NT2/D1 (cell line): ENCODE measurements around the gene GPR161.

Experiments used
- DNase-seq: peaks from one replicate; pipeline ENCODE4 v3.0.0-alpha.2; 2011; ENCODE audit warnings: low read depth, low spot score
- H3K27me3 ChIP-seq: 2 replicates; pipeline ENCODE4 v1.6.0; 2011; ENCODE audit warnings: mild to moderate bottlenecking; ENCODE audit not compliant: insufficient read length, insufficient read depth
- H3K36me3 ChIP-seq: 2 replicates; pipeline ENCODE4 v1.6.1; 2011; ENCODE audit warnings: mild to moderate bottlenecking, low read length, mixed read lengths; ENCODE audit not compliant: insufficient read depth, insufficient read length
- H3K4me1 ChIP-seq: 2 replicates; pipeline ENCODE4 v1.5.1; 2011; ENCODE audit not compliant: insufficient read depth, insufficient read length
- H3K4me3 ChIP-seq: 2 replicates; pipeline ENCODE4 v1.5.1; 2011; ENCODE audit warnings: low read depth; ENCODE audit not compliant: insufficient read length
- H3K9ac ChIP-seq: 2 replicates; pipeline ENCODE4 v1.6.0; 2011; ENCODE audit warnings: low read depth; ENCODE audit not compliant: insufficient read length
- H3K9me3 ChIP-seq: 2 replicates; pipeline ENCODE4 v1.5.1; 2011; ENCODE audit warnings: mild to moderate bottlenecking, low read length; ENCODE audit not compliant: insufficient read depth
- SUZ12 ChIP-seq: IDR thresholded peaks from 2 replicates; pipeline ENCODE4 v1.6.1; 2011; ENCODE audit not compliant: insufficient read length, insufficient read depth; ENCODE audit errors: extremely low read depth
- YY1 ChIP-seq: IDR thresholded peaks from 2 replicates; pipeline ENCODE4 v1.6.1; 2011; ENCODE audit not compliant: insufficient read length, insufficient read depth
- ZNF274 ChIP-seq: IDR thresholded peaks from 2 replicates; pipeline ENCODE4 v1.6.1; 2011; ENCODE audit warnings: mild to moderate bottlenecking, low read depth, low read length

Gene GPR161

GRCh38 chr1:168083456-168084325, 53.0 kb downstream of the GPR161 start:
- DNase-seq = no peak

GRCh38 chr1:168082008-168082876, 54.5 kb downstream of the GPR161 start:
- Histone ChIP-seq H3K4me3 (no peak overlapping the region), H3K9me3 (no peaks in the 10 kb centered on the region), H3K36me3 (peaks cover 38% of the 10 kb centered on the region), H3K4me1 (peaks cover 5% of the 10 kb centered on the region), H3K9ac (no peak overlapping the region), H3K27me3 (no peaks in the 10 kb centered on the region)
- TF ChIP-seq SUZ12 (no peak), ZNF274 (no peak), YY1 (no peak)
- peak; percentile 73 for DNase-seq

More at GRCh38 chr1:168083456-168084325, 53.0 kb downstream of the GPR161 start:
- H3K36me3 ChIP-seq = peaks cover 41% of the 10 kb centered on the region
- no peak overlapping the region for H3K9ac ChIP-seq
- H3K9me3 ChIP-seq = no peaks in the 10 kb centered on the region
- H3K27me3 ChIP-seq = no peaks in the 10 kb centered on the region
- peaks cover 5% of the 10 kb centered on the region for H3K4me1 ChIP-seq
- no peak for TF ChIP-seq SUZ12
- no peak for TF ChIP-seq YY1
- TF ChIP-seq ZNF274 = no peak
- no peak overlapping the region for H3K4me3 ChIP-seq

GRCh38 chr1:168081373-168082007, 55.2 kb downstream of the GPR161 start:
- DNase-seq = no peak
- peaks cover 37% of the 10 kb centered on the region for H3K36me3 ChIP-seq
- no peaks in the 10 kb centered on the region for H3K9me3 ChIP-seq
- H3K4me3 ChIP-seq = no peak overlapping the region
- H3K4me1 ChIP-seq = peaks cover 5% of the 10 kb centered on the region
- H3K27me3 ChIP-seq = no peaks in the 10 kb centered on the region
- H3K9ac ChIP-seq = no peak overlapping the region
- TF ChIP-seq YY1 (no peak), SUZ12 (no peak)

- TF ChIP-seq YY1 = no peak
- no peak for TF ChIP-seq SUZ12
- TF ChIP-seq ZNF274 = no peak
- H3K27me3 ChIP-seq = no peaks in the 10 kb centered on the region
- peaks cover 31% of the 10 kb centered on the region for H3K36me3 ChIP-seq
- H3K9ac ChIP-seq = no peak overlapping the region
- H3K9me3 ChIP-seq = no peaks in the 10 kb centered on the region
- H3K4me1 ChIP-seq = peaks cover 5% of the 10 kb centered on the region
- H3K4me3 ChIP-seq = no peak overlapping the region
- DNase-seq = no peak
These were observed 57.0 kb downstream of the GPR161 start for GRCh38 chr1:168079761-168080160.

GRCh38 chr1:168069384-168069783, 67.3 kb downstream of the GPR161 start:
- Histone ChIP-seq H3K4me1 (no peaks in the 10 kb centered on the region), H3K9me3 (no peaks in the 10 kb centered on the region), H3K4me3 (no peak overlapping the region), H3K36me3 (peaks cover 76% of the 10 kb centered on the region), H3K27me3 (no peaks in the 10 kb centered on the region), H3K9ac (no peak overlapping the region)
- TF ChIP-seq SUZ12 (no peak), ZNF274 (no peak), YY1 (no peak)
- DNase-seq = no peak

GRCh38 chr1:168065506-168065905, 71.2 kb downstream of the GPR161 start:
- Histone ChIP-seq H3K4me3 (no peak overlapping the region), H3K36me3 (peaks cover 53% of the 10 kb centered on the region), H3K9ac (no peak overlapping the region), H3K27me3 (no peaks in the 10 kb centered on the region), H3K4me1 (no peaks in the 10 kb centered on the region), H3K9me3 (no peaks in the 10 kb centered on the region)
- DNase-seq = no peak
- TF ChIP-seq SUZ12 = no peak
- no peak for TF ChIP-seq ZNF274
- TF ChIP-seq YY1 = no peak
